Epithelial cell of esophagus (primary cell): ENCODE measurements around the gene SMG6.
"Not testable (repeated sequence)": the region's sequence is repeated elsewhere in the genome, so short reads cannot be mapped to it uniquely, and the experiment has no call there.

ENCODE experiments used
- DNase-seq: peaks from one replicate; pipeline ENCODE4 v3.0.0; 2010; ENCODE audit warnings: low read depth
- H3K4me3 ChIP-seq: 2 replicates; pipeline ENCODE4 v1.5.1; 2011; ENCODE audit warnings: mild to moderate bottlenecking, low read length, control low read depth
- CTCF ChIP-seq: IDR thresholded peaks from 2 replicates; pipeline ENCODE4 v1.5.1; 2011; ENCODE audit warnings: low read depth, mild to moderate bottlenecking, low read length, control low read depth, inconsistent platforms; ENCODE audit not compliant: insufficient read depth; ENCODE audit errors: missing control alignments

Gene SMG6

GRCh38 chr17:2323629-2324314 lies 20.2 kb upstream of the SMG6 start:
- H3K4me3 ChIP-seq = no peak overlapping the region
- TF ChIP-seq CTCF = no peak
- no peak for DNase-seq

- DNase-seq = no peak
- no peak for TF ChIP-seq CTCF
- H3K4me3 ChIP-seq = no peak overlapping the region
Measured at GRCh38 chr17:2321399-2321798, 17.8 kb upstream of the SMG6 start.

- TF ChIP-seq CTCF = no peak
- no peak for DNase-seq
- no peak overlapping the region for H3K4me3 ChIP-seq
Measured at GRCh38 chr17:2319051-2319450, 15.5 kb upstream of the SMG6 start.

- H3K4me3 ChIP-seq = no peak overlapping the region
- no peak for DNase-seq
- TF ChIP-seq CTCF = no peak
Measured at GRCh38 chr17:2317796-2318195, 14.2 kb upstream of the SMG6 start.

GRCh38 chr17:2316916-2317205 lies 13.3 kb upstream of the SMG6 start:
- not testable (repeated sequence) for H3K4me3 ChIP-seq, DNase-seq

- no peak for DNase-seq
- no peak for TF ChIP-seq CTCF
- H3K4me3 ChIP-seq = no peak overlapping the region
Measured at GRCh38 chr17:2312736-2313135, 9.2 kb upstream of the SMG6 start.

GRCh38 chr17:2309338-2310154 lies 6.0 kb upstream of the SMG6 start:
- no peak overlapping the region for H3K4me3 ChIP-seq
- no peak for DNase-seq

More at GRCh38 chr17:2309338-2310154, 6.0 kb upstream of the SMG6 start:
- TF ChIP-seq CTCF = no peak
